ENCODE results near the gene SCIN. TPM values are rescaled to one million over a fixed set of nuclear protein-coding genes. Genes with fewer than 3 reads are reported as not detected.

SCIN gene
- total RNA-seq, 1 experiment from 2014 or later = 0.22 TPM

DNA sequence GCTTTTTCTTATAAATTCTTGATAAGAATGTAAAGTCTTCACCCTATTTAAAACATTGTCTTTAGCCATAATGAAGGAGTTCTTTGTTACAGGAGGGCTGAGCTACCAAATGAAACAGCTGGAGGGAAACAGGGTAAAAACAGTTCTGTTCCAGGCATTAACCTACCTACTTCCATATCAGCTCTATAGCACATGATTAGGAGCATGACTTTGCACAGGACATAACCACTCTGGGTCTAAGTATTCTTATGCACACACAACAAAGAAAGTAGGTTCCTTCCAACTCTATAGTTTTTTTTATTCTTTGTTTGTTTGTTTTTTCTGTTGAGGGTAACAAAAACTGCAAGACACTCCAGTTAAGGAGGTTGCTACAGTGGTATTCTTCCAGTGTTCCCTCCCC is 52.7 kb downstream of the SCIN start:
- intact Hi-C loops (cut with micrococcal nuclease) = loop anchor here (5.0 to 10.0 kb wide), 5 partner anchors 168 to 1196 kb away; partner anchors contain the start of gene THSD7A
- CTCF ChIA-PET = interaction anchor here (0.7 to 2.8 kb wide), 6 partner anchors 11 to 186 kb away, joined by 3 to 35 read pairs (median 4); no protein-coding TSS in a partner anchor
- Histone ChIP-seq H2AFZ (ENCODE audit: low read depth, low read length, poor library complexity, severe bottlenecking) (peak overlapping the region; percentile 71), H3K4me3 (replicated peaks in 1 of 2; ENCODE audit: low read depth in 1 of 2, low read length in 2 of 2) (no peak overlapping the region), H3K27me3 (ENCODE audit: insufficient read depth, low read length) (no peaks in the 10 kb centered on the region), H3K9me2 (ENCODE audit: insufficient read depth) (no peaks in the 10 kb centered on the region), H3K36me3 (ENCODE audit: control insufficient read depth in 1 of 2, insufficient read depth in 2 of 2, low read length in 2 of 2) (no peaks in the 10 kb centered on the region), H4K20me1 (ENCODE audit: insufficient read depth) (no peaks in the 10 kb centered on the region), H3K9ac (ENCODE audit: low read length) (no peak overlapping the region), H3K4me2 (ENCODE audit: low read length) (no peak overlapping the region), H3K79me2 (ENCODE audit: insufficient read depth, low read length) (no peaks in the 10 kb centered on the region), H3K27ac (ENCODE audit: low read depth, low read length) (no peak overlapping the region), H3K4me1 (ENCODE audit: control insufficient read depth in 1 of 2, insufficient read depth in 2 of 2, low read length in 2 of 2) (no peaks in the 10 kb centered on the region), H3K9me3 (ENCODE audit: control insufficient read depth in 1 of 2, insufficient read depth in 1 of 2, low read depth in 1 of 2, low read length in 2 of 2) (no peaks in the 10 kb centered on the region)
- ATAC-seq (no peak), DNase-seq (ENCODE audit: low read depth, low spot score) (no peak)
- no peak for TF ChIP-seq RAD21 (IDR thresholded peaks at IDR 0.05; ENCODE audit: low read depth)
- TF ChIP-seq, protein P1, sequence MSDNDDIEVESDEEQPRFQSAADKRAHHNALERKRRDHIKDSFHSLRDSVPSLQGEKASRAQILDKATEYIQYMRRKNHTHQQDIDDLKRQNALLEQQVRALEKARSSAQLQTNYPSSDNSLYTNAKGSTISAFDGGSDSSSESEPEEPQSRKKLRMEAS (IDR thresholded peaks at IDR 0.05) = no peak
- no peak for TF ChIP-seq EGR1 (IDR thresholded peaks at IDR 0.05; ENCODE audit: low read depth)
- no peak for TF ChIP-seq YY1 (IDR thresholded peaks at IDR 0.05; ENCODE audit: extremely low read depth, insufficient replicate concordance, low read depth, low read length)
- RAD21 ChIA-PET (ENCODE audit: low non-redundant PET in 1 of 2, low total read pairs in 2 of 2, uncharacterized antibody in 2 of 2, unreplicated experiment in 2 of 2) = interaction anchor here (0.7 to 1.2 kb wide), 2 partner anchors 77 to 99 kb away, joined by 3 to 7 read pairs; no protein-coding TSS in a partner anchor
- POLR2A ChIA-PET = no interaction called here
- BruUV-seq (replicated peaks) = no TSS peak

DNA sequence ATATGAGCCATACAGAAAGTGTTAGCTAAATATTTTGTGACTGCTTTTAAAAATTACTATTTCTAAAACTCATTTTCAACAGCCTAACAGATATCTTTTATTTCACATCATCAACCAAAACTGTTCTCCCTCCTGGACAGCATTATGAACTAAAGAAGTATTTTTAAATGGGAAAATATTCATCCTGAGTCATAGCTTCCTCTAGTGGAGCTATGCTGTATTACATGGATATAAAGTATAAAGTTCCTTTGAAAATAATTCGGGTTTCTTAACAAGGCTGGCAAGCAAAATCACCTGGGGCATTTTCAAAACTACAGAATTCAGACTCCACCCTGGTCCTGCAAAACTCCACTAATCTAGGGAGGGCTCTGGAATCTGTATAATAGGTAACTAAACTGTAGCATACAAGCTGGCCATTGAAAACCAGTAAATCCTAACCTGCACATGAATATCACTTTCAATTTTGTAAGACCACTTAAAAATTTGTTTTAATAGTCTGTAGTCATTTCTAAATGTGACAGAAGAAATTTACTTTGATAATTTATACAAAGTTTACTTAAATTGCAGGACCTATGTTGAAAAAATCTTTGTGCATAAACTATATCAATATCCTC is 53.5 kb downstream of the SCIN start:
- CTCF ChIA-PET = interaction anchor here (1.0 to 2.8 kb wide), 5 partner anchors 12 to 187 kb away, joined by 3 to 35 read pairs (median 6); no protein-coding TSS in a partner anchor
- POLR2A ChIA-PET = no interaction called here
- ATAC-seq = peak; percentile 58

More for the DNA sequence above, 53.5 kb downstream of the SCIN start:
- Histone ChIP-seq H3K9me3 (ENCODE audit: control insufficient read depth in 1 of 2, insufficient read depth in 1 of 2, low read depth in 1 of 2, low read length in 2 of 2) (no peaks in the 10 kb centered on the region), H3K4me2 (ENCODE audit: low read length) (peak overlapping the region; percentile 52), H3K9ac (ENCODE audit: low read length) (no peak overlapping the region), H3K4me3 (replicated peaks in 1 of 2; ENCODE audit: low read depth in 1 of 2, low read length in 2 of 2) (0 out of 4 replicates have a peak overlapping the region, but pooled peaks of 1 of the 2 experiments have one; percentile 19), H4K20me1 (ENCODE audit: insufficient read depth) (no peaks in the 10 kb centered on the region), H3K9me2 (ENCODE audit: insufficient read depth) (no peaks in the 10 kb centered on the region), H3K27ac (ENCODE audit: low read depth, low read length) (no peak overlapping the region), H2AFZ (ENCODE audit: low read depth, low read length, poor library complexity, severe bottlenecking) (peak overlapping the region; percentile 71), H3K27me3 (ENCODE audit: insufficient read depth, low read length) (no peaks in the 10 kb centered on the region), H3K79me2 (ENCODE audit: insufficient read depth, low read length) (no peaks in the 10 kb centered on the region), H3K4me1 (ENCODE audit: control insufficient read depth in 1 of 2, insufficient read depth in 2 of 2, low read length in 2 of 2) (no peaks in the 10 kb centered on the region), H3K36me3 (ENCODE audit: control insufficient read depth in 1 of 2, insufficient read depth in 2 of 2, low read length in 2 of 2) (no peaks in the 10 kb centered on the region)
- intact Hi-C loops (cut with micrococcal nuclease) = loop anchor here (1.0 to 10.0 kb wide), 6 partner anchors 100 to 1197 kb away; partner anchors contain the start of gene THSD7A
- no TSS peak for BruUV-seq (replicated peaks)
- DNase-seq (ENCODE audit: low read depth, low spot score) = peak; percentile 13
- RAD21 ChIA-PET (ENCODE audit: low non-redundant PET in 1 of 2, low total read pairs in 2 of 2, uncharacterized antibody in 2 of 2, unreplicated experiment in 2 of 2) = interaction anchor here (0.7 to 1.2 kb wide), 4 partner anchors 12 to 99 kb away, joined by 3 to 7 read pairs (median 4); no protein-coding TSS in a partner anchor
- TF ChIP-seq RAD21 (IDR thresholded peaks at IDR 0.05; ENCODE audit: low read depth) (peak; percentile 82), CEBPB (IDR thresholded peaks at IDR 0.05; ENCODE audit: low read depth) (no peak), JUND (IDR thresholded peaks at IDR 0.05) (no peak)
- TF ChIP-seq, protein P2, sequence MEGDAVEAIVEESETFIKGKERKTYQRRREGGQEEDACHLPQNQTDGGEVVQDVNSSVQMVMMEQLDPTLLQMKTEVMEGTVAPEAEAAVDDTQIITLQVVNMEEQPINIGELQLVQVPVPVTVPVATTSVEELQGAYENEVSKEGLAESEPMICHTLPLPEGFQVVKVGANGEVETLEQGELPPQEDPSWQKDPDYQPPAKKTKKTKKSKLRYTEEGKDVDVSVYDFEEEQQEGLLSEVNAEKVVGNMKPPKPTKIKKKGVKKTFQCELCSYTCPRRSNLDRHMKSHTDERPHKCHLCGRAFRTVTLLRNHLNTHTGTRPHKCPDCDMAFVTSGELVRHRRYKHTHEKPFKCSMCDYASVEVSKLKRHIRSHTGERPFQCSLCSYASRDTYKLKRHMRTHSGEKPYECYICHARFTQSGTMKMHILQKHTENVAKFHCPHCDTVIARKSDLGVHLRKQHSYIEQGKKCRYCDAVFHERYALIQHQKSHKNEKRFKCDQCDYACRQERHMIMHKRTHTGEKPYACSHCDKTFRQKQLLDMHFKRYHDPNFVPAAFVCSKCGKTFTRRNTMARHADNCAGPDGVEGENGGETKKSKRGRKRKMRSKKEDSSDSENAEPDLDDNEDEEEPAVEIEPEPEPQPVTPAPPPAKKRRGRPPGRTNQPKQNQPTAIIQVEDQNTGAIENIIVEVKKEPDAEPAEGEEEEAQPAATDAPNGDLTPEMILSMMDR (IDR thresholded peaks at IDR 0.05 in 2 of 3, conservative IDR thresholded peaks at IDR 0.05 in 1 of 3; ENCODE audit: borderline replicate concordance in 1 of 3, insufficient read depth in 1 of 3, low read depth in 2 of 3, low read length in 2 of 3) = peak; percentile 64 to 86 (median 81)
- TF ChIP-seq, protein P3, sequence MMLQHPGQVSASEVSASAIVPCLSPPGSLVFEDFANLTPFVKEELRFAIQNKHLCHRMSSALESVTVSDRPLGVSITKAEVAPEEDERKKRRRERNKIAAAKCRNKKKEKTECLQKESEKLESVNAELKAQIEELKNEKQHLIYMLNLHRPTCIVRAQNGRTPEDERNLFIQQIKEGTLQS (IDR thresholded peaks at IDR 0.05) = no peak

Data from HCT116 (cell line).